ENCODE data around the gene NAA25. TPM values are rescaled to one million over a fixed set of nuclear protein-coding genes. Genes with fewer than 3 reads are reported as not detected.
A peak's percentile ranks its signal among the peaks of the same experiment; 100 is the strongest.

NAA25 gene
- total RNA-seq, 1 experiment from 2014 or later = 41.0 TPM

- Mint-ChIP-seq H3K4me3 (ENCODE audit: unreplicated experiment) (no peak overlapping the region), H3K9me3 (ENCODE audit: unreplicated experiment) (no peaks in the 10 kb centered on the region), H3K36me3 (ENCODE audit: insufficient read depth, unreplicated experiment) (peaks cover 18% of the 10 kb centered on the region), H3K27me3 (ENCODE audit: insufficient read depth, unreplicated experiment) (no peaks in the 10 kb centered on the region), H3K4me1 (ENCODE audit: low read depth, unreplicated experiment) (peaks cover 19% of the 10 kb centered on the region), H3K27ac (ENCODE audit: unreplicated experiment) (no peak overlapping the region)
- ChIA-PET CTCF (no interaction called here), POLR2A (no interaction called here)
- H3K4me3 ChIP-seq (ENCODE audit: low read depth, low read length) = no peak overlapping the region
- TF ChIP-seq, protein P1, sequence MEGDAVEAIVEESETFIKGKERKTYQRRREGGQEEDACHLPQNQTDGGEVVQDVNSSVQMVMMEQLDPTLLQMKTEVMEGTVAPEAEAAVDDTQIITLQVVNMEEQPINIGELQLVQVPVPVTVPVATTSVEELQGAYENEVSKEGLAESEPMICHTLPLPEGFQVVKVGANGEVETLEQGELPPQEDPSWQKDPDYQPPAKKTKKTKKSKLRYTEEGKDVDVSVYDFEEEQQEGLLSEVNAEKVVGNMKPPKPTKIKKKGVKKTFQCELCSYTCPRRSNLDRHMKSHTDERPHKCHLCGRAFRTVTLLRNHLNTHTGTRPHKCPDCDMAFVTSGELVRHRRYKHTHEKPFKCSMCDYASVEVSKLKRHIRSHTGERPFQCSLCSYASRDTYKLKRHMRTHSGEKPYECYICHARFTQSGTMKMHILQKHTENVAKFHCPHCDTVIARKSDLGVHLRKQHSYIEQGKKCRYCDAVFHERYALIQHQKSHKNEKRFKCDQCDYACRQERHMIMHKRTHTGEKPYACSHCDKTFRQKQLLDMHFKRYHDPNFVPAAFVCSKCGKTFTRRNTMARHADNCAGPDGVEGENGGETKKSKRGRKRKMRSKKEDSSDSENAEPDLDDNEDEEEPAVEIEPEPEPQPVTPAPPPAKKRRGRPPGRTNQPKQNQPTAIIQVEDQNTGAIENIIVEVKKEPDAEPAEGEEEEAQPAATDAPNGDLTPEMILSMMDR (IDR thresholded peaks at IDR 0.05; ENCODE audit: insufficient read depth in 1 of 2, low read depth in 1 of 2, low read length in 1 of 2, severe bottlenecking in 1 of 2, unreplicated experiment in 1 of 2) = no peak
- H3K4me1 ChIP-seq = peaks cover 14% of the 10 kb centered on the region
- H3K27me3 ChIP-seq (replicated peaks; ENCODE audit: control insufficient read depth, insufficient read depth, low read length) = no peaks in the 10 kb centered on the region
- intact Hi-C loops (cut with micrococcal nuclease; ENCODE audit: unreplicated experiment) = no loop called here
- H3K36me3 ChIP-seq (ENCODE audit: control insufficient read depth, insufficient read depth, low read length) = no peaks in the 10 kb centered on the region
- BruUV-seq (replicated peaks) = no TSS peak
- no peaks in the 10 kb centered on the region for H3K9me3 ChIP-seq
- DNase-seq = no peak
These were observed 99.7 kb downstream of the NAA25 start for GRCh38 chr12:112008918-112009317.

- H3K4me3 ChIP-seq (ENCODE audit: low read depth, low read length) = no peak overlapping the region
- Mint-ChIP-seq H3K27ac (ENCODE audit: unreplicated experiment) (no peak overlapping the region), H3K9me3 (ENCODE audit: unreplicated experiment) (no peaks in the 10 kb centered on the region), H3K36me3 (ENCODE audit: insufficient read depth, unreplicated experiment) (peaks cover 8% of the 10 kb centered on the region), H3K4me1 (ENCODE audit: low read depth, unreplicated experiment) (peaks cover 19% of the 10 kb centered on the region), H3K27me3 (ENCODE audit: insufficient read depth, unreplicated experiment) (no peaks in the 10 kb centered on the region), H3K4me3 (ENCODE audit: unreplicated experiment) (no peak overlapping the region)
- no peaks in the 10 kb centered on the region for H3K9me3 ChIP-seq
- no peaks in the 10 kb centered on the region for H3K27me3 ChIP-seq (replicated peaks; ENCODE audit: control insufficient read depth, insufficient read depth, low read length)
- BruUV-seq (replicated peaks) = no TSS peak
- H3K36me3 ChIP-seq (ENCODE audit: control insufficient read depth, insufficient read depth, low read length) = no peaks in the 10 kb centered on the region
- TF ChIP-seq, protein P1 (IDR thresholded peaks at IDR 0.05; ENCODE audit: insufficient read depth in 1 of 2, low read depth in 1 of 2, low read length in 1 of 2, severe bottlenecking in 1 of 2, unreplicated experiment in 1 of 2) = no peak
- POLR2A ChIA-PET = interaction anchor here (0.7 kb wide), 1 partner anchor 10 kb away, joined by 3 read pairs; no protein-coding TSS in a partner anchor
- DNase-seq = no peak
- intact Hi-C loops (cut with micrococcal nuclease; ENCODE audit: unreplicated experiment) = no loop called here
- peaks cover 14% of the 10 kb centered on the region for H3K4me1 ChIP-seq
- CTCF ChIA-PET = no interaction called here
These were observed 100.6 kb downstream of the NAA25 start for GRCh38 chr12:112007945-112008344.

DNA sequence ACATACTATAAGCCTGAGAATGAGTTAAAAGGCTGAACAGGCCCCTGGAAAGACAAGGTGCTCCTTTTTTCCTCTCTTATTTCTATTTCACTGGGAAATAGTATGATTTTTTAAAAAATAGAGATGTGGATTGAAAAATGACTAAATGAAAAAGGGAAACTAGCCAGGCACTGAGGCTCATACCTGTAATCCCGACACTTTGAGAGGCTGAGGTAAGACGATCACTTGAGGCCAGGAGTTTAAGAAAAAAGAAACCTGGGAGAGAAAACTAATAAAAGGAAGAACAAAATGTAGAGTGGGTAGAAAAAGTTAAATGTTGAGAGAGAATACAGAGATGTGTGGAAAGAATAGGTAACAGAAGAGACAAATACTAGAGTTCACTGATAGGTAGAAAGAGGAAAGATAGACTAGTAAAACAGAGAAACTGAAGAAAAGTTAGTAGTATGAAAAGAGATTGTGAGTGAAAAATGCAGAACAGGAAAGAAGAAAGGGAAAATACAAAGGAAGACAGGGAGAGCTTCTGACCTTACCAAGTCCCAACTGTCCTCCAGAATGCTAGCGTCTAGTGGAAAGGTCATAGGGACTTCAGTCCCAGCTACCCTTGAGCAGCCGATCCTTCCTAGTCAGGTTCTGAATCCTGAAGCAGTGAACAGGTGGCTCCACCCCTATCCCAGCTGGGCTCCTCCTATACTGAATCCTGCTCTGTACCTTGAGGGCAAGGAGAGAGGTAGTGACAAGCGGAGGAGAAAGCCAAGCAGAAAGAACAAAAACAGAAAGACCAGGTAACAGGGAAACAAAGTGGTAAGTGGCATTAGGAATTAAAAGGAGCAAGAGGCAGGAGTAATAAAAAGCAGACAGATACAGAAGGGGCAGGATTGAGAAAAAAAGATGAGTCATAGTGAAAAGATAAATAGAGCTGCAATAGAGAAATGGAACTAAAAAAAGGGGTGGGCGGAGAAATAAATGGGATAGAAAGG lies 102.9 kb downstream of the NAA25 start:
- BruUV-seq (replicated peaks) = no TSS peak
- Mint-ChIP-seq H3K27ac (ENCODE audit: unreplicated experiment) (peak overlapping the region; percentile 6), H3K27me3 (ENCODE audit: insufficient read depth, unreplicated experiment) (no peaks in the 10 kb centered on the region), H3K4me3 (ENCODE audit: unreplicated experiment) (peak overlapping the region; percentile 27), H3K9me3 (ENCODE audit: unreplicated experiment) (no peaks in the 10 kb centered on the region), H3K36me3 (ENCODE audit: insufficient read depth, unreplicated experiment) (no peaks in the 10 kb centered on the region), H3K4me1 (ENCODE audit: low read depth, unreplicated experiment) (peaks cover 12% of the 10 kb centered on the region)
- H3K9me3 ChIP-seq = no peaks in the 10 kb centered on the region
- H3K27me3 ChIP-seq (replicated peaks; ENCODE audit: control insufficient read depth, insufficient read depth, low read length) = no peaks in the 10 kb centered on the region
- TF ChIP-seq, protein P1 (IDR thresholded peaks at IDR 0.05; ENCODE audit: insufficient read depth in 1 of 2, low read depth in 1 of 2, low read length in 1 of 2, severe bottlenecking in 1 of 2, unreplicated experiment in 1 of 2) = no peak
- ChIA-PET CTCF (interaction anchor here (1.1 kb wide), 1 partner anchor 61 kb away, joined by 5 read pairs; no protein-coding TSS in a partner anchor), POLR2A (no interaction called here)
- peak; percentile 45 to 49 for DNase-seq
- H3K36me3 ChIP-seq (ENCODE audit: control insufficient read depth, insufficient read depth, low read length) = no peaks in the 10 kb centered on the region
- peaks cover 7% of the 10 kb centered on the region for H3K4me1 ChIP-seq
- intact Hi-C loops (cut with micrococcal nuclease; ENCODE audit: unreplicated experiment) = no loop called here
- H3K4me3 ChIP-seq (ENCODE audit: low read depth, low read length) = no peak overlapping the region
